T-cell (primary cell): ENCODE data around the gene SYT7. TPM values are rescaled to one million over a fixed set of nuclear protein-coding genes. Genes with fewer than 3 reads are reported as not detected.

Experiments used
- ATAC-seq, 4 experiments: fragments of 200-7000 bp in 3 of 4; fragments of 150-1000 bp in 1 of 4; cut with Tn5 transposase; replicated peaks in 1 of 4; 1 replicate in 3 of 4; 2 replicates in 1 of 4; pipeline ENCODE4 v1.10.0; 2021; ENCODE audit warnings: moderate library complexity in 3 of 4, mild to moderate bottlenecking in 2 of 4, moderate number of reproducible peaks in 1 of 4
- CTCF ChIA-PET, 2 donors: fragments of 300-600 bp; sonication (Branson Sonifier 250); formaldehyde crosslinking; loops; one replicate each; lab custom pipeline; 2022; ENCODE audit warnings: antibody characterized with exemption in 2 of 2; lab: Charles Lee
- POLR2A ChIA-PET, 2 donors: fragments of 300-600 bp; sonication (Branson Sonifier 250); formaldehyde crosslinking; loops; one replicate each; lab custom pipeline; 2022; ENCODE audit warnings: antibody characterized with exemption in 2 of 2; lab: Charles Lee
- DNase-seq, 35 experiments: peaks; one replicate each; pipeline versions ENCODE4 v3.0.0 to v3.0.0-alpha.2; 2013 to 2023
- H3K27ac ChIP-seq: one replicate; pipeline ENCODE4 v1.5.1; 2013; ENCODE audit warnings: low read length
- H3K27me3 ChIP-seq, 2 experiments: replicated peaks in 1 of 2; 1 replicate in 1 of 2; 2 replicates in 1 of 2; pipeline versions ENCODE4 v1.6.1 to v1.7.0; 2013; ENCODE audit warnings: low read length in 1 of 2, mixed read lengths in 1 of 2; ENCODE audit not compliant: control insufficient read depth in 2 of 2, insufficient read depth in 2 of 2; ENCODE audit errors: extremely low read depth in 1 of 2
- H3K36me3 ChIP-seq, 2 donors: 1 replicate in 1 of 2; 2 replicates in 1 of 2; pipeline versions ENCODE4 v1.6.1 to v1.7.0; 2013; ENCODE audit warnings: low read length in 1 of 2; ENCODE audit not compliant: control insufficient read depth in 2 of 2, insufficient read depth in 1 of 2; ENCODE audit errors: extremely low read depth in 1 of 2
- H3K4me1 ChIP-seq, 2 experiments: 1 replicate in 1 of 2; 2 replicates in 1 of 2; pipeline versions ENCODE4 v1.6.1 to v1.7.0; 2013; ENCODE audit warnings: low read length in 2 of 2, mixed read lengths in 1 of 2; ENCODE audit not compliant: insufficient read depth in 2 of 2, control insufficient read depth in 1 of 2; ENCODE audit errors: extremely low read depth in 1 of 2
- H3K4me3 ChIP-seq, 2 donors: 1 replicate in 1 of 2; 2 replicates in 1 of 2; pipeline versions ENCODE4 v1.5.1 to v1.7.0; 2013; ENCODE audit warnings: mild to moderate bottlenecking in 2 of 2, low read length in 1 of 2, moderate library complexity in 1 of 2; ENCODE audit not compliant: control insufficient read depth in 1 of 2; ENCODE audit errors: extremely low read depth in 1 of 2
- H3K9me3 ChIP-seq: 2 replicates; pipeline ENCODE4 v1.7.0; 2013
- H3K27ac Mint-ChIP-seq, 2 donors: one replicate each; pipeline ENCODE4 v1.8.0; 2020 to 2021; ENCODE audit warnings: mild to moderate bottlenecking in 2 of 2, mixed read lengths in 2 of 2
- H3K27me3 Mint-ChIP-seq, 2 donors: one replicate each; pipeline ENCODE4 v1.8.0; 2021 to 2022; ENCODE audit warnings: mixed read lengths in 2 of 2
- H3K36me3 Mint-ChIP-seq: one replicate; pipeline ENCODE4 v1.8.0; 2021; ENCODE audit warnings: mixed read lengths
- H3K4me1 Mint-ChIP-seq, 3 donors: one replicate each; pipeline ENCODE4 v1.8.0; 2020 to 2022; ENCODE audit warnings: mixed read lengths in 3 of 3, mild to moderate bottlenecking in 1 of 3
- H3K4me3 Mint-ChIP-seq, 3 donors: one replicate each; pipeline ENCODE4 v1.8.0; 2020 to 2022; ENCODE audit warnings: mild to moderate bottlenecking in 3 of 3, mixed read lengths in 3 of 3, moderate library complexity in 3 of 3
- H3K9me3 Mint-ChIP-seq, 3 donors: one replicate each; pipeline ENCODE4 v1.8.0; 2020 to 2022; ENCODE audit warnings: mixed read lengths in 3 of 3
- WGBS: methylation state at CpG from one replicate; pipeline ENCODE4 v1.1.5; 2013; ENCODE audit warnings: missing lambda C conversion rate; ENCODE audit not compliant: insufficient coverage; 5-methylcytosine and 5-hydroxymethylcytosine counted together
- total RNA-seq, 35 experiments: library from RNA in 6 of 35; stranded (reverse) in 6 of 35; fragments of 120-200 nt in 1 of 35; gene quantifications; one replicate each; pipeline versions ENCODE4 v1.2.1 to v1.2.4 and lab custom pipeline; 2013 to 2026

SYT7 gene
- total RNA-seq, 5 donors from 2014 or later (not counting 1 experiment from before 2014, with no cell fraction given), result 0.19 to 0.26 (median 0.20) TPM; not detected in 2

DNA sequence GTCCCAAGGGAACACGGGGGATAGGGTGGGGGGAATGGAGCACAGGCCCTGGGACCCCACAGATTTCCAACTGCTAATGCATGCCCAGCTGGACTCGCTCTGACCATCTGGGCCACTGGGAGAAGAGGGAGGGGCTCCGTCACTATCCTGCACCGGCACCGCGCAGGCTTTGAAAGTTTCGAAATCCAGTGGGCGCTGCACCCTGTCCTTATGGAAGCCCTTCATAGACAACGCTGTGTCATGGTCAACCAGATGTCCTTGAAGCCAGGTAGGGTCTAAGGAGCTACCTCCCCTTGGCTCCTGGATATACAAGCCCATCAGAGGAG, 42.3 kb downstream of the SYT7 start:
- no peaks in the 10 kb centered on the region for H3K36me3 Mint-ChIP-seq
- 90% methylated on average over 7 of the region's 9 CpGs for WGBS
- no peak overlapping the region for H3K4me3 Mint-ChIP-seq

DNA sequence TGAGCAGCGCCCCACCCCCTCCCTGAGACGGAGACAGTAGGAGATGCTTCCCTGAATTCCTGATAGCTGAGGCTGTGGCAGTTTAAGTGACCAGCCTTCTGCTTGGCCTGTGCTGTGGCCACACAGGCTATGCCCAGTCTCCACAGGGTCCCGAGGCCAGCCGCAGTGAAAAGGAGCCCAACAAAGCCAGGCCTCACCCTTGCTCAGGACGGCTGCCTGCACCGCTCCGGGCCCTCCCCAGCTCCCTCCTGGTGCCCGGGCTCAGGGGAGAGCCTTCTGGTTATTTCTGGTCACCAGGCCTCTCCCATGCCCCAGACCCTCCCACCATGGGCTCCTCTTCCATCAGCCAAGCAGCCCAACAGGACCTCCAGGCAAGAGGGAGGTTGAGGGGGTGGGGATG, 43.5 kb downstream of the SYT7 start:
- Histone ChIP-seq H3K4me3 (no peak overlapping the region), H3K36me3 (no peaks in the 10 kb centered on the region), H3K27me3 (peaks cover 0 to 59% of the 10 kb centered on the region in 2 experiments), H3K27ac (no peak overlapping the region), H3K4me1 (no peaks in the 10 kb centered on the region), H3K9me3 (no peaks in the 10 kb centered on the region)
- peaks cover 38 to 40% of the 10 kb centered on the region in 2 donors for H3K27me3 Mint-ChIP-seq
- no peak overlapping the region for H3K27ac Mint-ChIP-seq
- no peak overlapping the region for H3K4me3 Mint-ChIP-seq
- DNase-seq (no peak), ATAC-seq (no peak)
- no peaks in the 10 kb centered on the region for H3K9me3 Mint-ChIP-seq
- CTCF ChIA-PET, result no interaction called here
- POLR2A ChIA-PET, result no interaction called here
- H3K4me1 Mint-ChIP-seq, result no peaks in the 10 kb centered on the region
- H3K36me3 Mint-ChIP-seq, result no peaks in the 10 kb centered on the region
- 82% methylated on average over 4 of the region's 8 CpGs for WGBS

More for the DNA sequence above, 42.3 kb downstream of the SYT7 start:
- no peaks in the 10 kb centered on the region for H3K9me3 ChIP-seq
- no peak overlapping the region for H3K27ac Mint-ChIP-seq
- H3K27ac ChIP-seq, result no peak overlapping the region
- CTCF ChIA-PET, result interaction anchor here in 1 of 2 donors (0.6 kb wide), 1 partner anchor 11 kb away, joined by 4 read pairs; no protein-coding TSS in a partner anchor
- H3K27me3 ChIP-seq, result peaks cover 0 to 56% of the 10 kb centered on the region in 2 experiments
- H3K9me3 Mint-ChIP-seq, result no peaks in the 10 kb centered on the region
- H3K4me1 Mint-ChIP-seq, result no peaks in the 10 kb centered on the region
- no peaks in the 10 kb centered on the region for H3K36me3 ChIP-seq
- no peak for ATAC-seq
- DNase-seq, result no peak
- peaks cover 31 to 37% of the 10 kb centered on the region in 2 donors for H3K27me3 Mint-ChIP-seq
- POLR2A ChIA-PET, result no interaction called here
- H3K4me1 ChIP-seq, result no peaks in the 10 kb centered on the region
- no peak overlapping the region for H3K4me3 ChIP-seq

DNA sequence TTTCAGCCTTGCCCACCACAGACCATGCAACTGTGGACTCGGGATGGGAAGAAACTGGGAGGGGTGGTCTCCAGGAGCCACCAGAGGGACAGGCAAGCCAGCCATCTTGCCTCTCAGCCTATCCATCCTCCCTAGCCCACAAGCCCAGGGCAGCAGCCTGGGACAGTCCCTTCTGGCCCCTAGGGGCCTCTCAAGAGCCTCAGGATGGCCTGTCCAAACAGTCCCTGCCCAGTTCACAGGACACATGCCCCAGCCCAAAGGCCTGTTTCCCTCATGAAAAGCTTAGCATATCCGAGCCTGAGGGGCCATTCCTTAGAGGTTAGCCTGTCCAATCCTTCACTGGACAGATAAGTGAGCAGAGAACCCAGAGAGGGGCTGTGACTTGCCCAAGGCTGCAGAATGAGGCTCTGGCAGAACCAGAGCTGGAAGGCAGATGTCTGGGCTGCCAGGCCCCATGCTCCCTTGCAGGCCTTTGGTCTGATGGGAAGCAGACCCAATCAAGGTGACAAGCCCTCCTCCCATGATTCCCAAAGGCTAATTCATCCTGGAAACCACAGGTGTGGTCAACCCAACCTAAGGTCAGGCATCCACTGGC, 44.1 kb downstream of the SYT7 start:
- WGBS, result 33% methylated on average over 1 of the region's 2 CpGs
- ChIA-PET CTCF (no interaction called here), POLR2A (no interaction called here)
- DNase-seq (no peak), ATAC-seq (no peak)
- Mint-ChIP-seq H3K27me3 (peaks cover 36 to 39% of the 10 kb centered on the region in 2 donors), H3K4me3 (no peak overlapping the region), H3K36me3 (no peaks in the 10 kb centered on the region), H3K27ac (no peak overlapping the region), H3K9me3 (no peaks in the 10 kb centered on the region), H3K4me1 (no peaks in the 10 kb centered on the region)
- H3K27ac ChIP-seq, result no peak overlapping the region
- no peak overlapping the region for H3K4me3 ChIP-seq
- no peaks in the 10 kb centered on the region for H3K36me3 ChIP-seq
- peaks cover 0 to 62% of the 10 kb centered on the region in 2 experiments for H3K27me3 ChIP-seq
- H3K4me1 ChIP-seq, result no peaks in the 10 kb centered on the region
- no peaks in the 10 kb centered on the region for H3K9me3 ChIP-seq

DNA sequence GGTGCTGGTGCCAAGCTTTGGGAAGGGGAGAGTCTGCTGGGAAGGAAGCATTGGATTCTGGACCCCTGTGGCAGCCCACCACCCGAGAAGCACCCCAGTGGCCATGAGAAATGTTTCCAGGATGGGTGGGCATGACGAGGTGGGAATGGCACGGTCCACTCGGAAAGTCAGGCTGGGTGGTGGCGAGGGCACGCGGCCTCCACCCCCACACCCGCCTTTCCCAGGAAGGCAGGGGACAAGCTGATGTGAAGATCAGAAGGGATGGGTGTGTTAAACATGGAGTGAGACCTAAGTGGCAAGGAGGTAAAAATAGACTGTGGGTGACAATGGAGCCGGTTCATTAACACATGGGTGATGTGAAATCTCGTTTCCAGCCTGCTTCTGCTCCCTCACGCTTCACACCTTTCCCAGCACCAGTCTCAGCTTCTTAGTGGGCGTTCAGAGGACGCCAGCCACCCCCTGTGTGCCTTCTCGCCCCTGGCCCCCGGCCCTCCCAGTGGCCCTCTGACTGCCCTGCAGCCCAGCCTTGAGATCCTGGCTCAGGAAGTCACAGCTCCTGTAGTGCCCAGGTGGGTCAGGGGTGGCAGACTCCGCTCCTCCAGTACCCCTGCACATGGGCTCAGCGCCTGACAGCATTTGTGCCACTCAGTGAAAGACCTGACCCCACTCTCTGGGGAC, 44.7 kb downstream of the SYT7 start:
- Histone ChIP-seq H3K27ac (no peak overlapping the region), H3K36me3 (no peaks in the 10 kb centered on the region), H3K9me3 (no peaks in the 10 kb centered on the region), H3K4me1 (no peaks in the 10 kb centered on the region), H3K4me3 (no peak overlapping the region), H3K27me3 (peaks cover 0 to 61% of the 10 kb centered on the region in 2 experiments)
- no peaks in the 10 kb centered on the region for H3K36me3 Mint-ChIP-seq
- POLR2A ChIA-PET, result no interaction called here
- H3K9me3 Mint-ChIP-seq, result no peaks in the 10 kb centered on the region
- 68% methylated on average over 8 of the region's 17 CpGs for WGBS
- no peaks in the 10 kb centered on the region for H3K4me1 Mint-ChIP-seq
- no peak for DNase-seq
- H3K27me3 Mint-ChIP-seq, result peaks cover 31 to 33% of the 10 kb centered on the region in 2 donors
- ATAC-seq, result no peak
- no peak overlapping the region for H3K4me3 Mint-ChIP-seq
- CTCF ChIA-PET, result interaction anchor here in 1 of 2 donors (0.5 kb wide), 1 partner anchor 1735 kb away, joined by 3 read pairs; no protein-coding TSS in a partner anchor
- no peak overlapping the region for H3K27ac Mint-ChIP-seq

DNA sequence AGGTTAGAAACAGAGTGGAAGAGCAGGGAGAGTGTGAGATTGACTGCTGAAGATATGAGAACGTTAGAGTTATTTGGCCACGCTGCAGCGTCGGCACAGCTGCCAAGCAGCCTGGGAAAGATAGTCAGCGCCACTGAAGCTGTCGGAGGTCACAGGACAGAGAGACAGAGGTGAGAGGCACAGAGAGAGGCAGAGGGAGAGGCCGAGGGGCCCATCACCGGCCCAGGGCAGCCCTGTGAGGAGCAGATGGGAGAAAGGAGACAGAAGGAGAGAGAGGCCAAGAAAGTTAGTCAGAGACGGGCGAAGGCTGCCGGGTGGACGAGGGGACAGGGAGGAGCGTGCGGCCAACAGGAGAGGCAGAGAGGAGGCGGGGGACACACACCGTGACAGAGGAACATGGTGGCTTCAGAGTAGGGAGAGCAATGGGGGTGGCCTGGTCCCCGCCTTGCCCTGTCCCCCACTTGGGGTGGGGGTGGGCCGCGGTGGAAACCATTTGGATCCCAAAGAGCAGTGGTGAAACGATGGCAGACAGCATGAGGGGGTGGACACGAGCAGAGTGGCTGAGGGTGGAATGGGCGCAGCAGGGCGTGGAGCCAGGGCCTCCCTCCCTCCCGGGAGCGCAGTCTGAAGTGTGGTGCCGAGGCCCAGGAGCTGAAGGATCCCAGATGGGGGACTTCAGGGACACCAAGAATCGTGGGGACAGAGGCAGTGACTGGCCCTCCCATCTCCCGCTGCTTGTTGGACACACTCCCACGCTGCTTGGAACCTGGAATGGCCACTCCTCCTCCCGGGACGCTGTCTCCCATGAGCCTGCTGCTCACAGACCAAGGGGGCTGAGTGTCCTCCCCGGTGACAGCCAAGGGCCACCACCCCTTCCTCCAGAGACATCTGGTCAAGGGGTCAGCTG, 45.7 kb downstream of the SYT7 start:
- ATAC-seq (no peak), DNase-seq (no peak)

More for the DNA sequence above, 45.7 kb downstream of the SYT7 start:
- ChIA-PET POLR2A (no interaction called here), CTCF (no interaction called here)
- Mint-ChIP-seq H3K27ac (no peak overlapping the region), H3K36me3 (no peaks in the 10 kb centered on the region), H3K27me3 (peaks cover 27 to 32% of the 10 kb centered on the region in 2 donors), H3K4me1 (no peaks in the 10 kb centered on the region), H3K9me3 (no peaks in the 10 kb centered on the region), H3K4me3 (no peak overlapping the region)
- Histone ChIP-seq H3K27me3 (peaks cover 0 to 62% of the 10 kb centered on the region in 2 experiments), H3K36me3 (no peaks in the 10 kb centered on the region), H3K4me1 (no peaks in the 10 kb centered on the region), H3K9me3 (no peaks in the 10 kb centered on the region), H3K27ac (no peak overlapping the region), H3K4me3 (no peak overlapping the region)
- 71% methylated on average over 28 of the region's 32 CpGs for WGBS
